SK-N-SH (cell line): Measurements from ENCODE around the gene CPLANE1.

ENCODE experiments used
- EZH2phosphoT487 ChIP-seq: fragments of 200-600 bp; sonication (generic); IDR thresholded peaks from 2 replicates; pipeline ENCODE4 v1.6.1; 2017; ENCODE audit warnings: low read depth, mixed run types, mild to moderate bottlenecking, antibody characterized with exemption, moderate library complexity, borderline replicate concordance
- NFIC ChIP-seq: IDR thresholded peaks from 2 replicates; pipeline ENCODE4 v1.4.0; 2012; ENCODE audit warnings: borderline replicate concordance
- NRF1 ChIP-seq: IDR thresholded peaks from 2 replicates; pipeline ENCODE4 v1.6.1; 2012; ENCODE audit warnings: low read depth, mild to moderate bottlenecking, low read length
- TAF1 ChIP-seq: IDR thresholded peaks from 2 replicates; pipeline ENCODE4 v1.6.1; 2012; ENCODE audit warnings: low read depth, mild to moderate bottlenecking, low read length, moderate library complexity, borderline replicate concordance
- TF ChIP-seq, protein P1 (sequence below): IDR thresholded peaks from 2 replicates; pipeline ENCODE4 v1.4.0; 2012; ENCODE audit warnings: low read depth
- TF ChIP-seq, protein P2 (sequence below): fragments of 200-600 bp; sonication (generic); IDR thresholded peaks from 2 replicates; pipeline ENCODE4 v1.6.1; 2017; ENCODE audit warnings: antibody characterized with exemption, mild to moderate bottlenecking, moderate library complexity
- TF ChIP-seq, protein P3 (sequence below): fragments of 150-350 bp; IDR thresholded peaks from 2 replicates; pipeline ENCODE4 v1.6.1; 2017; ENCODE audit warnings: antibody characterized with exemption, low read length, low read depth, borderline replicate concordance

DNA sequence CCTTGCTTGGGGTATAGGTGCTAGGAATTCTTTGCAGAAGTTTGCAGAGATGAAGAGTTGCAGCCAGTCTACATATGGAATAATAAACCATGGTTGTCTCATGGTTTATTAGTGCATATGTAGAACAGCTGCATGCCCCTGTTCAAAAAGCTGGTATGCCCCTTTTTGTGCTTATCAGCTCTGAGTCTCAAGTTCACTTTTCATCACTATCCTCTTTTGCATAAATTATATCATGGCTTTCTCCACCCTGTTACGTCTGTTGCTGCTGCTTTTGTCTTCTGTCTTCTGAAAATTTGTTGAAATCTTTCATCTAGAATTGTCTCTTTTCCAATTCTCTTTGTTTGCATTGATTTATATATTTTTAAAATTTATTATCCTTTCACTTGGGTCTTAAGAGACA, 172.0 kb downstream of the CPLANE1 start:
- TF ChIP-seq, protein P1, sequence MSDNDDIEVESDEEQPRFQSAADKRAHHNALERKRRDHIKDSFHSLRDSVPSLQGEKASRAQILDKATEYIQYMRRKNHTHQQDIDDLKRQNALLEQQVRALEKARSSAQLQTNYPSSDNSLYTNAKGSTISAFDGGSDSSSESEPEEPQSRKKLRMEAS = no peak
- TF ChIP-seq TAF1 (no peak), NFIC (no peak), NRF1 (no peak), EZH2phosphoT487 (no peak)
- TF ChIP-seq, protein P2, sequence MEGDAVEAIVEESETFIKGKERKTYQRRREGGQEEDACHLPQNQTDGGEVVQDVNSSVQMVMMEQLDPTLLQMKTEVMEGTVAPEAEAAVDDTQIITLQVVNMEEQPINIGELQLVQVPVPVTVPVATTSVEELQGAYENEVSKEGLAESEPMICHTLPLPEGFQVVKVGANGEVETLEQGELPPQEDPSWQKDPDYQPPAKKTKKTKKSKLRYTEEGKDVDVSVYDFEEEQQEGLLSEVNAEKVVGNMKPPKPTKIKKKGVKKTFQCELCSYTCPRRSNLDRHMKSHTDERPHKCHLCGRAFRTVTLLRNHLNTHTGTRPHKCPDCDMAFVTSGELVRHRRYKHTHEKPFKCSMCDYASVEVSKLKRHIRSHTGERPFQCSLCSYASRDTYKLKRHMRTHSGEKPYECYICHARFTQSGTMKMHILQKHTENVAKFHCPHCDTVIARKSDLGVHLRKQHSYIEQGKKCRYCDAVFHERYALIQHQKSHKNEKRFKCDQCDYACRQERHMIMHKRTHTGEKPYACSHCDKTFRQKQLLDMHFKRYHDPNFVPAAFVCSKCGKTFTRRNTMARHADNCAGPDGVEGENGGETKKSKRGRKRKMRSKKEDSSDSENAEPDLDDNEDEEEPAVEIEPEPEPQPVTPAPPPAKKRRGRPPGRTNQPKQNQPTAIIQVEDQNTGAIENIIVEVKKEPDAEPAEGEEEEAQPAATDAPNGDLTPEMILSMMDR = no peak
- TF ChIP-seq, protein P3, sequence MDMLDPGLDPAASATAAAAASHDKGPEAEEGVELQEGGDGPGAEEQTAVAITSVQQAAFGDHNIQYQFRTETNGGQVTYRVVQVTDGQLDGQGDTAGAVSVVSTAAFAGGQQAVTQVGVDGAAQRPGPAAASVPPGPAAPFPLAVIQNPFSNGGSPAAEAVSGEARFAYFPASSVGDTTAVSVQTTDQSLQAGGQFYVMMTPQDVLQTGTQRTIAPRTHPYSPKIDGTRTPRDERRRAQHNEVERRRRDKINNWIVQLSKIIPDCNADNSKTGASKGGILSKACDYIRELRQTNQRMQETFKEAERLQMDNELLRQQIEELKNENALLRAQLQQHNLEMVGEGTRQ = no peak
